Measurements from ENCODE around the gene RUNX1.

DNA sequence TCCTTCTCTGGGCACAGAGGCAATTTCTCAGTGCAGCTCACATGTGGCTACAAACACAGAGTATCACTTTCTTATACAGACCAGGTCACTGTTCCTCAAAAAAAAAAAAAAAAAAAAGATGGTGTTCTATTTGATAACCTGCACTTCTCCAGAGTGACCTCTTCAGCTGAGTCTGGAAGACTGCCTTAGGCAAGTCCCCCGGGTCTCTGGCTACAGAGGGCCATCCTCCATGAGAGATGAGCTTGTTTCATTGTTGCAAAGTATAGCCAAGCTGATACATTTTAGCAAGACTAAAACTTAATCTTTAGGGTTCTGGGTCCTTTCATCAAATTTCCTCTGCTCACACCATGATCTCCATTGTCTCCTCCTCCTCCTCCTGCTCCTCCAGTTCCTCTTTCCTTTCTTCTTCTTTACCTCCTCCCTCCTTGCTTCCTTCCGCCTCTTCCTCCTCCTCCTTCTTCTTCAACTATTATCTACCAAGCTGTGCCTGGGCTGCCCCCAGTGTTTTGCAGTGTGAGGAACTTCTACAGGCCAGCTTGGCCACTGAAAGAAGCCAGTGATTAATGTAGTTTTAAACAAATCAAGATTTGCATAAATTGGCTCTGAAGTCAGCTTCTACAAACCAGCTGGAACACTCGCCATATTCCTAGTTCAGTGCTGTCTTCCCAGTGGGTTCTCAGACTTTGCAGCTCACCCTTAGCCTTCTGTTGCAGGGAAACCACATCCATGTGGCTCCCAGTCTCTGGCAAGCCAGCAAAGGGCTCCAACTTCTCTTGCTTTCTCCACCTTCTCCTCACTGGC is 139.4 kb downstream of the RUNX1 start:
- TF ChIP-seq, protein P1, sequence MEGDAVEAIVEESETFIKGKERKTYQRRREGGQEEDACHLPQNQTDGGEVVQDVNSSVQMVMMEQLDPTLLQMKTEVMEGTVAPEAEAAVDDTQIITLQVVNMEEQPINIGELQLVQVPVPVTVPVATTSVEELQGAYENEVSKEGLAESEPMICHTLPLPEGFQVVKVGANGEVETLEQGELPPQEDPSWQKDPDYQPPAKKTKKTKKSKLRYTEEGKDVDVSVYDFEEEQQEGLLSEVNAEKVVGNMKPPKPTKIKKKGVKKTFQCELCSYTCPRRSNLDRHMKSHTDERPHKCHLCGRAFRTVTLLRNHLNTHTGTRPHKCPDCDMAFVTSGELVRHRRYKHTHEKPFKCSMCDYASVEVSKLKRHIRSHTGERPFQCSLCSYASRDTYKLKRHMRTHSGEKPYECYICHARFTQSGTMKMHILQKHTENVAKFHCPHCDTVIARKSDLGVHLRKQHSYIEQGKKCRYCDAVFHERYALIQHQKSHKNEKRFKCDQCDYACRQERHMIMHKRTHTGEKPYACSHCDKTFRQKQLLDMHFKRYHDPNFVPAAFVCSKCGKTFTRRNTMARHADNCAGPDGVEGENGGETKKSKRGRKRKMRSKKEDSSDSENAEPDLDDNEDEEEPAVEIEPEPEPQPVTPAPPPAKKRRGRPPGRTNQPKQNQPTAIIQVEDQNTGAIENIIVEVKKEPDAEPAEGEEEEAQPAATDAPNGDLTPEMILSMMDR (IDR thresholded peaks at IDR 0.05): no peak
- TF ChIP-seq ZFX (IDR thresholded peaks at IDR 0.05; ENCODE audit: borderline replicate concordance): no peak

Data from 22Rv1 (cell line).